ENCODE data around the gene LRP1B. TPM values are rescaled to one million over a fixed set of nuclear protein-coding genes. Genes with fewer than 3 reads are reported as not detected.

The LRP1B gene
- total RNA-seq, 1 donor from 2014 or later: 8.8 TPM

DNA sequence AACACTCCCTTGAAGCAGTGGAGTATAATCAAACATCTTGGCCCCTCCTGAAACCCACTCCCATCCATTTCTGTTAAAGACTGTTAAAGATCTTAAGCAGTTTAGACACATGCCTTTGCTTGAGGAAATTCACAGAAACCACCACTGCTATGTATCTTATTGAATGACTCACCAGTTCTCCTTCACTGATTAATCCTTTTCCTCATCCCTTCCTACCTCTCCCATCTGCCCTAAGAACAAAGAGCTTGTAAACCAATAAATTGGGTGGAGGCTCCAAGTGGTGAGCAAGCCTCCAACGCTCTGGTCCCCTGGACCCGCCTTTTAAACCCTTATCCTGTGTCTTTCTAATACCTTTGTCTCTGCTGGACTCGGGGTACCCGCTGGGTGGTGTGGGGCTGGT is 746.1 kb downstream of the LRP1B start:
- Histone ChIP-seq H3K27me3 (no peaks in the 10 kb centered on the region), H3K4me1 (no peaks in the 10 kb centered on the region), H3K4me3 (no peak overlapping the region), H3K9me3 (no peaks in the 10 kb centered on the region), H3K27ac (no peak overlapping the region), H3K36me3 (no peaks in the 10 kb centered on the region)
- intact Hi-C loops (cut with DNase I): no loop called here
- no peak for TF ChIP-seq POLR2A (IDR thresholded peaks at IDR 0.05)
- TF ChIP-seq POLR2AphosphoS5 (IDR thresholded peaks at IDR 0.05; ENCODE audit: insufficient read depth in 1 of 2, low read depth in 1 of 2): no peak
- TF ChIP-seq CTCF (IDR thresholded peaks at IDR 0.05): no peak
- DNase-seq (ENCODE audit: extremely low spot score in 2 of 2): no peak

DNA sequence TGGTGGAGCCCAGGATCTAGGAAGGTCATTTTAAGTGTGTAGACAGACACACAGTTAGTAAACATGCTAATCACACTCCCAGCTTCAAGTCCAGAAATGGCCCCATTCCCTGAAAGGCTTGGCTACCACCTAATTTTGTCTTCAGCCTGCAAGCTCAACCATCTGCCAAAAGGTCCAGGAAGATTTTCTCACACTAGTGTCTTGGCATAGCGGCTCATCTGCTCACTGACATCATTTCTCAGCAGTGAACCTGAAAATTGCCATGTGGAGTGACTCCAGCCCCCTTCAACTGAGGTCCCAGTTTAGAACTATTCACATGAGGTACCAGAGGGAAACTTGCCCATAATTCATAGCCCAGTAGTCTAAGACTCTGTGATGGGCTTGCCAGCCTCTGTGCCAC is 748.9 kb downstream of the LRP1B start:
- no peak overlapping the region for H3K4me3 ChIP-seq
- intact Hi-C loops (cut with DNase I): no loop called here
- no peaks in the 10 kb centered on the region for H3K9me3 ChIP-seq
- TF ChIP-seq CTCF (IDR thresholded peaks at IDR 0.05) (no peak), POLR2AphosphoS5 (IDR thresholded peaks at IDR 0.05; ENCODE audit: insufficient read depth in 1 of 2, low read depth in 1 of 2) (no peak), POLR2A (IDR thresholded peaks at IDR 0.05) (no peak)
- DNase-seq (ENCODE audit: extremely low spot score in 2 of 2): no peak
- no peak overlapping the region for H3K27ac ChIP-seq
- H3K4me1 ChIP-seq: no peaks in the 10 kb centered on the region
- H3K27me3 ChIP-seq: no peaks in the 10 kb centered on the region
- H3K36me3 ChIP-seq: no peaks in the 10 kb centered on the region

DNA sequence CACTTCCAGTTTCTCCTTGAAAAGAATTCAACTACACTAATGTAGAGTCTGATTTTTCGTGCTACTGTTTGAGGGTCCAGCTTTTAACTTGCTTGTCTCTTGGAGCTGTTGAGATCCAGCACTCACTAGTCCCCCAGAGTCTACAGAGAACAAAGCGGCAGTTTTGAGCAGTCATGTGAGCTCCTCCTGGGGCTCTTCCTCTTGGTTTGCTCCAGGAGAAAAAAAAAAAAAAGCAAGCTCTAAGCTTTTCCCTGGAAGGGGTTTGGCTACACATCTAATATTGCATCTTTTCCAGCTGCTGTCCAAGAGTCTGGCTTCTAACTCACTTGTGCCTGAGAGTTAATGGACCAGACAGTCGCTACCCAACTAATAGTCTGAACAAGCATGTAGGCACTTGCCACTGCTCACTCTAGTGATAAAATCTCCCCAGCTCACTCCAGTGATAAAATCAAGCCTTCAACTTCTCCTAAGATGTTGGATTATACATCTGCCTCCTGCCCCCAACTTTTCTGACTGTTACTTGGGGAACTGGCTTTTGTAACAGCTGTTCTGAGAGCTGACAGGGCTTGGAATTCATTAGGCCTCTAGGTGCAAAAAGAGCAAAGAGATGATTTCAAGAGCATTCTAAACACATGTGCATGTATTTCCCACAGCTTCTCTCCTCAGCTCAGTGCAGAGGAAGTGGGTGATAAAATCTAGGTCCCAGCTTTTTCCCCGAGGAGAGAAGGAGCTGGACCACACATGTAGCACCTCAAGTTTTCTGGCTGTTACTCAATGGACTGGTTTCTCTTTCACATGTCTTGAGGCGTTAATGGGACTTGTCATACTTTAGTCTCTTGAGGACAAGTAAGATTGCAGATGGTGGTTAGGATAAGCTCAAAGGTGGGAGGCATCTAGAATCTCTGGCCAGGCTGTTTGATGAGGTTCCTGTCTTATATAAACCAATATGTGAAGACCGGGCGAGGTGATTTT is 750.5 kb downstream of the LRP1B start:
- intact Hi-C loops (cut with DNase I): no loop called here
- no peak for TF ChIP-seq POLR2A (IDR thresholded peaks at IDR 0.05)
- TF ChIP-seq CTCF (IDR thresholded peaks at IDR 0.05): no peak
- TF ChIP-seq POLR2AphosphoS5 (IDR thresholded peaks at IDR 0.05; ENCODE audit: insufficient read depth in 1 of 2, low read depth in 1 of 2): no peak
- Histone ChIP-seq H3K9me3 (no peaks in the 10 kb centered on the region), H3K27me3 (no peaks in the 10 kb centered on the region), H3K27ac (no peak overlapping the region), H3K36me3 (no peaks in the 10 kb centered on the region), H3K4me1 (no peaks in the 10 kb centered on the region), H3K4me3 (no peak overlapping the region)
- DNase-seq (ENCODE audit: extremely low spot score in 2 of 2): no peak

DNA sequence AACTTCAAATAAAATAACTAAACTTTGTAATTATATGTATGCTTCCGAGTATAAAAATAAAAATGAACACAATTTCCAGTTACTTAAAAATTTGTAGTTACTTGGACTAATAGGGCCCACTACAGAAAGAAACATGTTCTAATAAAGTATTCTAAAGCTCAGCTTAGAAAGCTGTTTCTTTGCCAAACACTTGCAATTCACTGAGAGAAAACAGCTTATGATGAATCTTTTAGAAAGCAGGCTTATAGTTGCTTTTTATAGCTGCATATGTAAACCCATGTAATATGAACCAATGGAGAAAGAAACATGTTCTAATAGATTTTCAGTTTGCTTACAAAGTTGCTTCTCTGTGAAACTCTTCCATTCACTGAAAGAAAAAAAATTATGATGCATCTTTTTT is 766.0 kb downstream of the LRP1B start:
- no peak for TF ChIP-seq CTCF (IDR thresholded peaks at IDR 0.05)
- TF ChIP-seq POLR2A (IDR thresholded peaks at IDR 0.05): no peak
- TF ChIP-seq POLR2AphosphoS5 (IDR thresholded peaks at IDR 0.05; ENCODE audit: insufficient read depth in 1 of 2, low read depth in 1 of 2): no peak
- intact Hi-C loops (cut with DNase I): no loop called here
- Histone ChIP-seq H3K36me3 (no peaks in the 10 kb centered on the region), H3K9me3 (no peaks in the 10 kb centered on the region), H3K4me3 (no peak overlapping the region), H3K27me3 (no peaks in the 10 kb centered on the region), H3K4me1 (no peaks in the 10 kb centered on the region), H3K27ac (no peak overlapping the region)
- no peak for DNase-seq (ENCODE audit: extremely low spot score in 2 of 2)

DNA sequence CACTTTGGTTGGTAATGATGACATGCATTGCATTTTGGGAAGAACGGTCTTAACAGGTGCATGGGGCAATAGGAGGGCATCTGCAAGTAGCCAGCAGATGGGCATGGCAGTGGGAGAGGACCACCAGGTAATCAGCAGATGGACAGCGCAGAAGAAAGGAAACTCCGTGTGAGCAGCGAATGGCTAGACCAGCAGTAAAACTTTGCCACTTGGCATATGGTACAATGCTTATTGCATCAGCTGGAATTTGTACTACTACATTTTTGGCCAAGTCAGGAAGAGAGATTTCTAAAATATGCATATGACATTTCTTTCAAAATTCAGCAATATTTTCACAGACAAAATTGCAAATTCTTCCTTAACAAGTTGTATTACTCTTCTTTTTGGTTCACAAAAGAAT is 768.5 kb downstream of the LRP1B start:
- intact Hi-C loops (cut with DNase I): no loop called here
- Histone ChIP-seq H3K9me3 (no peaks in the 10 kb centered on the region), H3K36me3 (no peaks in the 10 kb centered on the region)

More for the DNA sequence above, 768.5 kb downstream of the LRP1B start:
- no peaks in the 10 kb centered on the region for H3K4me1 ChIP-seq
- TF ChIP-seq POLR2A (IDR thresholded peaks at IDR 0.05) (no peak), CTCF (IDR thresholded peaks at IDR 0.05) (no peak), POLR2AphosphoS5 (IDR thresholded peaks at IDR 0.05; ENCODE audit: insufficient read depth in 1 of 2, low read depth in 1 of 2) (no peak)
- no peaks in the 10 kb centered on the region for H3K27me3 ChIP-seq
- no peak overlapping the region for H3K4me3 ChIP-seq
- DNase-seq (ENCODE audit: extremely low spot score in 2 of 2): no peak
- no peak overlapping the region for H3K27ac ChIP-seq

Data from vagina (tissue), 2 donors.